Neural cell (in vitro differentiated cells): ENCODE results near the gene MT4. TPM values are rescaled to one million over a fixed set of nuclear protein-coding genes. Genes with fewer than 3 reads are reported as not detected.

Experiments used
- H2AFZ ChIP-seq: fragments of 200-600, 300-800 bp; sonication (generic), shearing (Covaris generic); 2 replicates; pipeline ENCODE4 v1.6.0; 2014; ENCODE audit warnings: low read depth, mild to moderate bottlenecking, antibody characterized with exemption, low read length, moderate library complexity
- H3F3A ChIP-seq: fragments of 200-600 bp; shearing (Covaris generic); 2 replicates; pipeline ENCODE4 v1.6.1; 2016; ENCODE audit warnings: mild to moderate bottlenecking, moderate library complexity, mixed read lengths, antibody characterized with exemption, low read length; ENCODE audit not compliant: insufficient read depth, poor library complexity, severe bottlenecking
- H3K27ac ChIP-seq: fragments of 200-600, 300-800 bp; sonication (generic), shearing (Covaris generic); 2 replicates; pipeline ENCODE4 v1.5.1; 2014; ENCODE audit warnings: mild to moderate bottlenecking, low read length, moderate library complexity
- H3K27me3 ChIP-seq: fragments of 300-800, 200-600 bp; sonication (generic), shearing (Covaris generic); 2 replicates; pipeline ENCODE4 v1.6.0; 2014; ENCODE audit warnings: mild to moderate bottlenecking, low read depth, low read length, moderate library complexity; ENCODE audit not compliant: insufficient read depth
- H3K36me3 ChIP-seq: fragments of 300-800, 200-600 bp; sonication (generic), shearing (Covaris generic); 2 replicates; pipeline ENCODE4 v1.5.1; 2014; ENCODE audit warnings: mild to moderate bottlenecking, antibody characterized with exemption, low read length, moderate library complexity; ENCODE audit not compliant: insufficient read depth
- H3K4me2 ChIP-seq: fragments of 300-800, 200-600 bp; sonication (generic), shearing (Covaris generic); 2 replicates; pipeline ENCODE4 v1.6.0; 2014; ENCODE audit warnings: mild to moderate bottlenecking, low read length
- H3K4me3 ChIP-seq: fragments of 300-800, 200-600 bp; sonication (generic), shearing (Covaris generic); 2 replicates; pipeline ENCODE4 v1.5.1; 2014; ENCODE audit warnings: mild to moderate bottlenecking, low read length, moderate library complexity
- H3K79me2 ChIP-seq: fragments of 200-600 bp; shearing (Covaris generic); replicated peaks from 2 replicates; pipeline ENCODE4 v1.6.0; 2014; ENCODE audit warnings: mild to moderate bottlenecking, low read length, moderate library complexity; ENCODE audit not compliant: insufficient read depth
- H3K9ac ChIP-seq: fragments of 300-800, 200-600 bp; sonication (generic), shearing (Covaris generic); 2 replicates; pipeline ENCODE4 v1.6.1; 2016; ENCODE audit warnings: mild to moderate bottlenecking, low read length, mixed read lengths
- H3K9me2 ChIP-seq: fragments of 200-600 bp; shearing (Covaris generic); 2 replicates; pipeline ENCODE4 v1.6.1; 2016; ENCODE audit warnings: mild to moderate bottlenecking, low read length, mixed read lengths; ENCODE audit not compliant: insufficient read depth
- H3K9me3 ChIP-seq: fragments of 200-600, 300-800 bp; sonication (generic), shearing (Covaris generic); 2 replicates; pipeline ENCODE4 v1.6.1; 2016; ENCODE audit warnings: mild to moderate bottlenecking, mixed run types, low read length, moderate library complexity, mixed read lengths
- H4K20me1 ChIP-seq: fragments of 200-600 bp; shearing (Covaris generic); 2 replicates; pipeline ENCODE4 v1.6.1; 2016; ENCODE audit warnings: mild to moderate bottlenecking, mixed run types; ENCODE audit not compliant: insufficient read depth
- CTCF ChIP-seq: fragments of 450-650 bp; IDR thresholded peaks from 2 replicates; pipeline ENCODE4 v1.5.1; 2014; ENCODE audit warnings: antibody characterized with exemption, mild to moderate bottlenecking, moderate library complexity; ENCODE audit not compliant: poor library complexity, severe bottlenecking
- EP300 ChIP-seq: fragments of 450-650 bp; conservative IDR thresholded peaks from 2 replicates; pipeline ENCODE4 v1.6.1; 2014; ENCODE audit warnings: antibody characterized with exemption, mild to moderate bottlenecking, moderate library complexity; ENCODE audit not compliant: poor library complexity, severe bottlenecking
- EZH2 ChIP-seq: fragments of 200-600, 300-800 bp; shearing (Covaris generic), sonication (generic); IDR thresholded peaks from 2 replicates; pipeline ENCODE4 v1.6.1; 2014; ENCODE audit warnings: antibody characterized with exemption, low read length, borderline replicate concordance, mild to moderate bottlenecking; ENCODE audit not compliant: insufficient read depth, poor library complexity, severe bottlenecking
- MXI1 ChIP-seq: fragments of 450-650 bp; conservative IDR thresholded peaks from 2 replicates; pipeline ENCODE4 v1.6.1; 2014; ENCODE audit warnings: antibody characterized with exemption, mild to moderate bottlenecking; ENCODE audit not compliant: poor library complexity, severe bottlenecking
- POLR2AphosphoS5 ChIP-seq: IDR thresholded peaks from 2 replicates; pipeline ENCODE4 v1.6.1; 2012
- RAD21 ChIP-seq: fragments of 450-650 bp; conservative IDR thresholded peaks from 2 replicates; pipeline ENCODE4 v1.6.1; 2014; ENCODE audit warnings: antibody characterized with exemption, mild to moderate bottlenecking, moderate library complexity
- SMC3 ChIP-seq: fragments of 450-650 bp; conservative IDR thresholded peaks from 2 replicates; pipeline ENCODE4 v1.6.1; 2014; ENCODE audit warnings: antibody characterized with exemption, mild to moderate bottlenecking, moderate library complexity; ENCODE audit not compliant: poor library complexity
- TAF1 ChIP-seq: IDR thresholded peaks from 2 replicates; pipeline ENCODE4 v1.6.1; 2012; ENCODE audit warnings: low read depth
- polyA plus RNA-seq: library from polyadenylated mRNA; depleted of rRNA; stranded (reverse); fragments of >200 nt; gene quantifications from 2 replicates; pipeline ENCODE4 v1.2.3, GENCODE V29; 2014
- TF ChIP-seq, protein P1 (sequence below): IDR thresholded peaks from 2 replicates; pipeline ENCODE4 v1.6.1; 2012; ENCODE audit warnings: borderline replicate concordance

MT4 gene
- polyA plus RNA-seq, 1 donor from 2014 or later: not detected

- TF ChIP-seq SMC3 (no peak), CTCF (no peak), RAD21 (no peak), MXI1 (no peak), EZH2 (no peak), TAF1 (no peak), POLR2AphosphoS5 (no peak), EP300 (no peak)
- TF ChIP-seq, protein P1, sequence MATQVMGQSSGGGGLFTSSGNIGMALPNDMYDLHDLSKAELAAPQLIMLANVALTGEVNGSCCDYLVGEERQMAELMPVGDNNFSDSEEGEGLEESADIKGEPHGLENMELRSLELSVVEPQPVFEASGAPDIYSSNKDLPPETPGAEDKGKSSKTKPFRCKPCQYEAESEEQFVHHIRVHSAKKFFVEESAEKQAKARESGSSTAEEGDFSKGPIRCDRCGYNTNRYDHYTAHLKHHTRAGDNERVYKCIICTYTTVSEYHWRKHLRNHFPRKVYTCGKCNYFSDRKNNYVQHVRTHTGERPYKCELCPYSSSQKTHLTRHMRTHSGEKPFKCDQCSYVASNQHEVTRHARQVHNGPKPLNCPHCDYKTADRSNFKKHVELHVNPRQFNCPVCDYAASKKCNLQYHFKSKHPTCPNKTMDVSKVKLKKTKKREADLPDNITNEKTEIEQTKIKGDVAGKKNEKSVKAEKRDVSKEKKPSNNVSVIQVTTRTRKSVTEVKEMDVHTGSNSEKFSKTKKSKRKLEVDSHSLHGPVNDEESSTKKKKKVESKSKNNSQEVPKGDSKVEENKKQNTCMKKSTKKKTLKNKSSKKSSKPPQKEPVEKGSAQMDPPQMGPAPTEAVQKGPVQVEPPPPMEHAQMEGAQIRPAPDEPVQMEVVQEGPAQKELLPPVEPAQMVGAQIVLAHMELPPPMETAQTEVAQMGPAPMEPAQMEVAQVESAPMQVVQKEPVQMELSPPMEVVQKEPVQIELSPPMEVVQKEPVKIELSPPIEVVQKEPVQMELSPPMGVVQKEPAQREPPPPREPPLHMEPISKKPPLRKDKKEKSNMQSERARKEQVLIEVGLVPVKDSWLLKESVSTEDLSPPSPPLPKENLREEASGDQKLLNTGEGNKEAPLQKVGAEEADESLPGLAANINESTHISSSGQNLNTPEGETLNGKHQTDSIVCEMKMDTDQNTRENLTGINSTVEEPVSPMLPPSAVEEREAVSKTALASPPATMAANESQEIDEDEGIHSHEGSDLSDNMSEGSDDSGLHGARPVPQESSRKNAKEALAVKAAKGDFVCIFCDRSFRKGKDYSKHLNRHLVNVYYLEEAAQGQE: no peak
- no peak overlapping the region for H3K27ac ChIP-seq
These were observed 22.8 kb upstream of the MT4 start for GRCh38 chr16:56542039-56542438.

DNA sequence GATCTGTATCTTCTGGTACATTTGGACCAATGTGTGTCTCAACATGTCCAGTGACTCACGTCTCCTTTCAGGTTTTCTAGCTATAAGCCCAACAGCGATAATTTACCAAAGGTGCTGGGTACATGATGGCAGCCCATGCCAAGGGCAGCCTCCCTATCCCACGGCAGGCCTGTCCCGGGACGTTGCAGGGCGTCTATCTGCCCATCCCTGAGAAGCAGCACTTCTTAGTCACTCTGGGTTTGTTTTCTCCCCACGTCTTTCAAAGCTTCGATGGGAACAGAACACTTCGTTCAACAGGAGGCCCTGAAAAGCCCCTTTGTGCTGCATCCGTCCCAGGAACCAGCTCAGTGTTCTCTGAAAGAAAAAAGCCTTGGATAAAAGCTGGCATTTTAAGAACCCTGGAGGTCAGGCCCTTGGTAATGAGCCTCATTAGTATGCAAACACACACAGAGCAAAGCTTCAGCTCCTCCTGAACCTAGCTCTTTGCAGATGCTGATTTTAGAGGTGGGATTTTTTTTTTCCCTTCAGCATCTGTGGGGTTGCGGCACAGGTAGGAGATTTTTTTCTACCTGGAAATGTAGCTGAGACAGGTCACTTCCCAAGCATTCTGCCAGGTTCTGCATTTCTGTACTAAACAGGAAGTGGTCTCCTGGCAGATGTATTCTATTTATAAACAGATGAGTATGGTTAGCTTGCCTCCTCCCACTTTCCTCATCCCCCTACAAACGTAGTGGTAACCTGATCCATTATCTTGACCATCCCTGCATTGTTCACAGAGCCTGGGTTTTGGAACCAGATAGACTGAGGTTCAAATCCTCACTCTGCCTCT lies 17.5 kb upstream of the MT4 start:
- no peaks in the 10 kb centered on the region for H4K20me1 ChIP-seq
- no peaks in the 10 kb centered on the region for H3K27me3 ChIP-seq
- H3K9me2 ChIP-seq: no peaks in the 10 kb centered on the region
- H2AFZ ChIP-seq: no peak overlapping the region
- H3K9me3 ChIP-seq: no peaks in the 10 kb centered on the region
- H3K27ac ChIP-seq: no peak overlapping the region
- H3F3A ChIP-seq: no peaks in the 10 kb centered on the region
- H3K36me3 ChIP-seq: no peaks in the 10 kb centered on the region
- TF ChIP-seq SMC3: no peak
- no peak for TF ChIP-seq CTCF
- TF ChIP-seq, protein P1: no peak
- TF ChIP-seq EZH2: no peak
- no peak for TF ChIP-seq RAD21
- no peak for TF ChIP-seq TAF1
- TF ChIP-seq MXI1: no peak
- no peak for TF ChIP-seq EP300
- no peak for TF ChIP-seq POLR2AphosphoS5
- H3K79me2 ChIP-seq: no peaks in the 10 kb centered on the region
- H3K9ac ChIP-seq: no peak overlapping the region
- no peak overlapping the region for H3K4me2 ChIP-seq
- no peak overlapping the region for H3K4me3 ChIP-seq

More at GRCh38 chr16:56542039-56542438, 22.8 kb upstream of the MT4 start:
- H3K4me2 ChIP-seq: no peak overlapping the region
- H3K27me3 ChIP-seq: no peaks in the 10 kb centered on the region
- H3K9ac ChIP-seq: no peak overlapping the region
- no peaks in the 10 kb centered on the region for H3K9me2 ChIP-seq
- H3K36me3 ChIP-seq: no peaks in the 10 kb centered on the region
- H2AFZ ChIP-seq: no peak overlapping the region
- no peaks in the 10 kb centered on the region for H4K20me1 ChIP-seq
- H3F3A ChIP-seq: no peaks in the 10 kb centered on the region
- no peaks in the 10 kb centered on the region for H3K9me3 ChIP-seq
- no peak overlapping the region for H3K4me3 ChIP-seq
- no peaks in the 10 kb centered on the region for H3K79me2 ChIP-seq
